ENCODE measurements around the gene ATP5PD.
"Not testable (repeated sequence)": the region's sequence is repeated elsewhere in the genome, so short reads cannot be mapped to it uniquely, and the experiment has no call there.

DNA sequence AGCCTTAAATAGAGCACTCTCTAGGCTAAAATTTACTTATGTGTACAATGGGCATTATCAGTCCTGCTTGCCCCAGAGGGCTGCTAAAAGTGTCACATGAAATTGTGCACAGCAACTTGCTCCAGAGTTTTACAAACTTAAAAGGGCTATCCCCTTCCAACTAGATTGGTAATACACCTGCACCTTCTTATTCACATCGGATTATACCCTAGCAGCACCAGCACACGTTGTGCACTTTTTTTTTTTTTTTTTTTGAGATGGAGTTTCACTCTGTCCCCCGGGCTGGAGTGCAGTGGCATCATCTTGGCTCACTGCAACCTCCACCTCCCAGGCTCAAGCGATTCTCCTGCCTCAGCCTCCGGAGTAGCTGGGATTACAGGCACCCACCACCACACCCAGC is 3.0 kb downstream of the ATP5PD start:
- not testable (repeated sequence) for TF ChIP-seq POLR2AphosphoS5, TCF7L2 (IDR thresholded peaks at IDR 0.05; ENCODE audit: low read depth, low read length)
- TF ChIP-seq, protein P1, sequence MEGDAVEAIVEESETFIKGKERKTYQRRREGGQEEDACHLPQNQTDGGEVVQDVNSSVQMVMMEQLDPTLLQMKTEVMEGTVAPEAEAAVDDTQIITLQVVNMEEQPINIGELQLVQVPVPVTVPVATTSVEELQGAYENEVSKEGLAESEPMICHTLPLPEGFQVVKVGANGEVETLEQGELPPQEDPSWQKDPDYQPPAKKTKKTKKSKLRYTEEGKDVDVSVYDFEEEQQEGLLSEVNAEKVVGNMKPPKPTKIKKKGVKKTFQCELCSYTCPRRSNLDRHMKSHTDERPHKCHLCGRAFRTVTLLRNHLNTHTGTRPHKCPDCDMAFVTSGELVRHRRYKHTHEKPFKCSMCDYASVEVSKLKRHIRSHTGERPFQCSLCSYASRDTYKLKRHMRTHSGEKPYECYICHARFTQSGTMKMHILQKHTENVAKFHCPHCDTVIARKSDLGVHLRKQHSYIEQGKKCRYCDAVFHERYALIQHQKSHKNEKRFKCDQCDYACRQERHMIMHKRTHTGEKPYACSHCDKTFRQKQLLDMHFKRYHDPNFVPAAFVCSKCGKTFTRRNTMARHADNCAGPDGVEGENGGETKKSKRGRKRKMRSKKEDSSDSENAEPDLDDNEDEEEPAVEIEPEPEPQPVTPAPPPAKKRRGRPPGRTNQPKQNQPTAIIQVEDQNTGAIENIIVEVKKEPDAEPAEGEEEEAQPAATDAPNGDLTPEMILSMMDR (IDR thresholded peaks at IDR 0.05), result not testable (repeated sequence)
- TF ChIP-seq, protein P2, sequence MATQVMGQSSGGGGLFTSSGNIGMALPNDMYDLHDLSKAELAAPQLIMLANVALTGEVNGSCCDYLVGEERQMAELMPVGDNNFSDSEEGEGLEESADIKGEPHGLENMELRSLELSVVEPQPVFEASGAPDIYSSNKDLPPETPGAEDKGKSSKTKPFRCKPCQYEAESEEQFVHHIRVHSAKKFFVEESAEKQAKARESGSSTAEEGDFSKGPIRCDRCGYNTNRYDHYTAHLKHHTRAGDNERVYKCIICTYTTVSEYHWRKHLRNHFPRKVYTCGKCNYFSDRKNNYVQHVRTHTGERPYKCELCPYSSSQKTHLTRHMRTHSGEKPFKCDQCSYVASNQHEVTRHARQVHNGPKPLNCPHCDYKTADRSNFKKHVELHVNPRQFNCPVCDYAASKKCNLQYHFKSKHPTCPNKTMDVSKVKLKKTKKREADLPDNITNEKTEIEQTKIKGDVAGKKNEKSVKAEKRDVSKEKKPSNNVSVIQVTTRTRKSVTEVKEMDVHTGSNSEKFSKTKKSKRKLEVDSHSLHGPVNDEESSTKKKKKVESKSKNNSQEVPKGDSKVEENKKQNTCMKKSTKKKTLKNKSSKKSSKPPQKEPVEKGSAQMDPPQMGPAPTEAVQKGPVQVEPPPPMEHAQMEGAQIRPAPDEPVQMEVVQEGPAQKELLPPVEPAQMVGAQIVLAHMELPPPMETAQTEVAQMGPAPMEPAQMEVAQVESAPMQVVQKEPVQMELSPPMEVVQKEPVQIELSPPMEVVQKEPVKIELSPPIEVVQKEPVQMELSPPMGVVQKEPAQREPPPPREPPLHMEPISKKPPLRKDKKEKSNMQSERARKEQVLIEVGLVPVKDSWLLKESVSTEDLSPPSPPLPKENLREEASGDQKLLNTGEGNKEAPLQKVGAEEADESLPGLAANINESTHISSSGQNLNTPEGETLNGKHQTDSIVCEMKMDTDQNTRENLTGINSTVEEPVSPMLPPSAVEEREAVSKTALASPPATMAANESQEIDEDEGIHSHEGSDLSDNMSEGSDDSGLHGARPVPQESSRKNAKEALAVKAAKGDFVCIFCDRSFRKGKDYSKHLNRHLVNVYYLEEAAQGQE (IDR thresholded peaks at IDR 0.05; ENCODE audit: insufficient read depth in 1 of 2, low read depth in 2 of 2, low read length in 1 of 2), result not testable (repeated sequence)

All from Panc1 (cell line).